SU-DHL-6 (cell line): Measurements from ENCODE around the gene TGM2.

Experiments
- H2AFZ ChIP-seq: fragments of 200-600 bp; sonication (generic); 2 replicates; pipeline ENCODE4 v1.6.1; 2014; ENCODE audit warnings: low read depth, mild to moderate bottlenecking, moderate library complexity, mixed read lengths, antibody characterized with exemption, low read length; ENCODE audit not compliant: severe bottlenecking
- H3F3A ChIP-seq: fragments of 200-600 bp; shearing (Covaris generic); 2 replicates; pipeline ENCODE4 v1.6.0; 2016; ENCODE audit warnings: antibody characterized with exemption, mild to moderate bottlenecking; ENCODE audit not compliant: insufficient read depth
- H3K27ac ChIP-seq: fragments of 200-600 bp; sonication (generic); 2 replicates; pipeline ENCODE4 v1.5.1; 2016; ENCODE audit warnings: low read depth, mild to moderate bottlenecking, low read length, moderate library complexity, mixed read lengths
- H3K27me3 ChIP-seq: fragments of 200-600 bp; sonication (generic), shearing (Covaris generic); 2 replicates; pipeline ENCODE4 v1.6.0; 2014; ENCODE audit warnings: mild to moderate bottlenecking, low read length
- H3K36me3 ChIP-seq: fragments of 200-600 bp; sonication (generic); 2 replicates; pipeline ENCODE4 v1.6.1; 2014; ENCODE audit warnings: mild to moderate bottlenecking, low read length, mixed read lengths
- H3K4me2 ChIP-seq: fragments of 300-600, 200-600 bp; shearing (Covaris generic), sonication (generic); 2 replicates; pipeline ENCODE4 v1.6.0; 2014; ENCODE audit warnings: low read length, low read depth, mild to moderate bottlenecking; ENCODE audit not compliant: poor library complexity, severe bottlenecking
- H3K4me3 ChIP-seq: fragments of 200-600 bp; sonication (generic); 2 replicates; pipeline ENCODE4 v1.5.1; 2014; ENCODE audit warnings: antibody characterized with exemption, low read length, mild to moderate bottlenecking, mixed read lengths; ENCODE audit not compliant: insufficient read depth, poor library complexity, severe bottlenecking
- H3K79me2 ChIP-seq: fragments of 200-600 bp; sonication (generic); 2 replicates; pipeline ENCODE4 v1.6.1; 2014; ENCODE audit warnings: mild to moderate bottlenecking, low read length, moderate library complexity; ENCODE audit not compliant: insufficient read depth
- H3K9ac ChIP-seq: fragments of 200-600 bp; sonication (generic); 2 replicates; pipeline ENCODE4 v1.7.0; 2014; ENCODE audit warnings: mild to moderate bottlenecking, low read length
- H3K9me2 ChIP-seq: fragments of 200-600 bp; sonication (generic); replicated peaks from 2 replicates; pipeline ENCODE4 v1.6.1; 2014; ENCODE audit warnings: low read length; ENCODE audit not compliant: insufficient read depth
- H3K9me3 ChIP-seq: fragments of 200-600 bp; sonication (generic); 2 replicates; pipeline ENCODE4 v1.6.1; 2014; ENCODE audit warnings: low read length, mixed read lengths; ENCODE audit not compliant: insufficient read depth
- H4K20me1 ChIP-seq: fragments of 200-600 bp; sonication (generic); 2 replicates; pipeline ENCODE4 v1.6.1; 2014; ENCODE audit warnings: low read depth, mild to moderate bottlenecking, antibody characterized with exemption, low read length, moderate library complexity, mixed read lengths
- EZH2phosphoT487 ChIP-seq: fragments of 200-600 bp; sonication (generic), shearing (Covaris generic); conservative IDR thresholded peaks from 2 replicates; pipeline ENCODE4 v1.6.1; 2018; ENCODE audit warnings: mild to moderate bottlenecking, antibody characterized with exemption, low read length, moderate library complexity, mixed read lengths
- TF ChIP-seq, protein P1 (sequence below): fragments of 200-600 bp; sonication (generic); IDR thresholded peaks from one replicate; pipeline ENCODE4 v1.5.1; 2017; ENCODE audit warnings: antibody characterized with exemption, mild to moderate bottlenecking, low read length, moderate library complexity; ENCODE audit not compliant: insufficient read depth, poor library complexity, severe bottlenecking

The TGM2 gene

DNA sequence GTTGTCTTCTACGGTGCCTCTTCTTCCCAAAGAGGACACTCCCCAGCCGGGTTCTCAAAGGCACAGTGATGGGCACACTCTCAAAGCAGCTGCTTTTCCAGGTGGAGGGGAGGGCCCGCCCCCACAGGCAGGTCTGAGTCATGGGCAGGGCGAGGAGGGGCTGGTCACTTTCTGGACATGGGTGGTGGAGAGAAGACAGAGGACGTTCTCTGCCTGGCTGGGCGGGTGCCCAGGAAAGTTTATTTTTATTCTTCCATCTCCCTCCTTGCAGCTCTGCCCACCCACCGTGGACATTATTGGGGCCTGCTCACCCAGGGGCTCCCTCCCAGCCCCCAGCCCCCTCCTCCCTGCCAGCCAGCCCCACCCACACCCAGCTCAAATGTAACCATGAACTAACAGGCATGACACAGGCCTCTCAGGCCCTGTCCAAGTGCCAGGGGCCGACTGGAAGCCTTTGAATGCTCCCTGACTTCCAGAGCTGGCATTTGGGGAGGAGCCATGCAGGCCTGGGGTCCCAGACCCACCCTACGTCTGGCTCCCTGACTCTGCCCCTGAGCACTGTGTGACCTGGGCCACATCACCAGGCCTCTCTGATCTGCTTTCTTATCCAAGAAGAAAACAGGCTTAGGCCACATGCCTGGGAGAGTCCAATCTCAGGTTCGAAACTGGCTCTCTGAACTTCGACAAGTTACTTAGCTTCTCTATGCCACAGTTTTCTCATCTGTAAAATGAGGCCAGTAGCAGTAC is 8.0 kb downstream of the TGM2 start:
- Histone ChIP-seq H3K9me2 (no peaks in the 10 kb centered on the region), H3K27ac (no peak overlapping the region), H3K79me2 (no peaks in the 10 kb centered on the region), H3K9me3 (no peaks in the 10 kb centered on the region), H3K27me3 (no peaks in the 10 kb centered on the region), H3K4me3 (no peak overlapping the region), H3F3A (no peaks in the 10 kb centered on the region), H4K20me1 (no peaks in the 10 kb centered on the region), H3K36me3 (no peaks in the 10 kb centered on the region), H3K9ac (no peak overlapping the region), H3K4me2 (no peak overlapping the region), H2AFZ (no peak overlapping the region)
- TF ChIP-seq, protein P1, sequence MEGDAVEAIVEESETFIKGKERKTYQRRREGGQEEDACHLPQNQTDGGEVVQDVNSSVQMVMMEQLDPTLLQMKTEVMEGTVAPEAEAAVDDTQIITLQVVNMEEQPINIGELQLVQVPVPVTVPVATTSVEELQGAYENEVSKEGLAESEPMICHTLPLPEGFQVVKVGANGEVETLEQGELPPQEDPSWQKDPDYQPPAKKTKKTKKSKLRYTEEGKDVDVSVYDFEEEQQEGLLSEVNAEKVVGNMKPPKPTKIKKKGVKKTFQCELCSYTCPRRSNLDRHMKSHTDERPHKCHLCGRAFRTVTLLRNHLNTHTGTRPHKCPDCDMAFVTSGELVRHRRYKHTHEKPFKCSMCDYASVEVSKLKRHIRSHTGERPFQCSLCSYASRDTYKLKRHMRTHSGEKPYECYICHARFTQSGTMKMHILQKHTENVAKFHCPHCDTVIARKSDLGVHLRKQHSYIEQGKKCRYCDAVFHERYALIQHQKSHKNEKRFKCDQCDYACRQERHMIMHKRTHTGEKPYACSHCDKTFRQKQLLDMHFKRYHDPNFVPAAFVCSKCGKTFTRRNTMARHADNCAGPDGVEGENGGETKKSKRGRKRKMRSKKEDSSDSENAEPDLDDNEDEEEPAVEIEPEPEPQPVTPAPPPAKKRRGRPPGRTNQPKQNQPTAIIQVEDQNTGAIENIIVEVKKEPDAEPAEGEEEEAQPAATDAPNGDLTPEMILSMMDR = no peak
- no peak for TF ChIP-seq EZH2phosphoT487

GRCh38 chr20:38156280-38156679 is 8.8 kb downstream of the TGM2 start:
- Histone ChIP-seq H3K27me3 (no peaks in the 10 kb centered on the region), H3K9me3 (no peaks in the 10 kb centered on the region), H3K36me3 (no peaks in the 10 kb centered on the region), H2AFZ (no peak overlapping the region), H3K4me3 (no peak overlapping the region), H3K27ac (no peak overlapping the region), H4K20me1 (no peaks in the 10 kb centered on the region), H3F3A (no peaks in the 10 kb centered on the region), H3K79me2 (no peaks in the 10 kb centered on the region), H3K4me2 (no peak overlapping the region), H3K9ac (no peak overlapping the region), H3K9me2 (no peaks in the 10 kb centered on the region)
- TF ChIP-seq, protein P1 = no peak
- TF ChIP-seq EZH2phosphoT487 = no peak

DNA sequence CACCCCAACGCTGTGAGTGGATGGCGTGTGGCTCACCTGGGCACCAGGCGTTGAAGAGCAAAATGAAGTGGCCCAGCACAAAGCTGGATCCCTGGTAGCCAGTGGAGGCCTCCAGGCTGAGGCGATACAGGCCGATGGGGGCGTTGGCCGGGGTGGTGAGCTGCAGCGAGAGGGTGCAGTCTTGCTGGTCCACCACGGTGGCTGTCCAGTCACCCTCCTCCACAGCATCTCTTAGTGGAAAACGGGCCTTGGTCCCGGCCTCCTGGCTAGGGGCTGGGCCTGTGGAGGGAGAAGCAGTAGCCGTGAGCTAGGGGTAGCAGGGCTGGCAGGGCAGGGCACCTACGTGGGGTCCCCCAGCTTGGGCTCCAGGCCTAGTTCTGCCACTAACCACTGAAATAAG is 9.3 kb downstream of the TGM2 start:
- Histone ChIP-seq H3K9ac (no peak overlapping the region), H3F3A (no peaks in the 10 kb centered on the region), H3K79me2 (no peaks in the 10 kb centered on the region), H2AFZ (no peak overlapping the region), H3K27ac (no peak overlapping the region), H3K27me3 (no peaks in the 10 kb centered on the region), H3K9me2 (no peaks in the 10 kb centered on the region), H3K4me2 (no peak overlapping the region), H3K4me3 (no peak overlapping the region), H4K20me1 (no peaks in the 10 kb centered on the region), H3K36me3 (no peaks in the 10 kb centered on the region), H3K9me3 (no peaks in the 10 kb centered on the region)
- TF ChIP-seq, protein P1 = no peak
- no peak for TF ChIP-seq EZH2phosphoT487
